Bronchial epithelial cell (primary cell): Measurements from ENCODE around the gene SPATA13. TPM values are rescaled to one million over a fixed set of nuclear protein-coding genes. Genes with fewer than 3 reads are reported as not detected.
"Not testable (repeated sequence)": the region's sequence is repeated elsewhere in the genome, so short reads cannot be mapped to it uniquely, and the experiment has no call there.

ENCODE experiments used
- DNase-seq: peaks from one replicate; pipeline ENCODE4 v3.0.0-alpha.2; 2010; ENCODE audit warnings: low read depth
- FAIRE-seq: peaks from 2 replicates; lab custom pipeline; 2011; peaks lifted over from hg19 to GRCh38; lab: Jason Lieb, UNC
- H3K27me3 ChIP-seq: 2 replicates; pipeline ENCODE4 v1.5.1; 2011; ENCODE audit warnings: low read length; ENCODE audit not compliant: control insufficient read depth, insufficient read depth
- H3K36me3 ChIP-seq: 2 replicates; pipeline ENCODE4 v1.5.1; 2011; ENCODE audit warnings: low read length; ENCODE audit not compliant: control insufficient read depth, insufficient read depth
- H3K4me3 ChIP-seq: 2 replicates; pipeline ENCODE4 v1.5.1; 2011; ENCODE audit warnings: mild to moderate bottlenecking, low read depth, low read length, control low read depth
- CTCF ChIP-seq: IDR thresholded peaks from 2 replicates; pipeline ENCODE4 v1.5.1; 2011; ENCODE audit warnings: mild to moderate bottlenecking, moderate library complexity, low read length, control low read depth, inconsistent platforms; ENCODE audit not compliant: insufficient read depth, severe bottlenecking
- total RNA-seq: library from RNA; depleted of rRNA; stranded (reverse); fragments of >200 nt; gene quantifications from 2 replicates; pipeline ENCODE4 v1.2.1, GENCODE V29; 2014

Gene SPATA13
- total RNA-seq, 1 donor from 2014 or later, result 2.1 TPM

GRCh38 chr13:24339937-24340607 is 179.6 kb downstream of the SPATA13 start:
- Histone ChIP-seq H3K36me3 (no peaks in the 10 kb centered on the region), H3K4me3 (no peak overlapping the region), H3K27me3 (no peaks in the 10 kb centered on the region)
- DNase-seq (no peak), FAIRE-seq (no peak)
- no peak for TF ChIP-seq CTCF

- Histone ChIP-seq H3K27me3 (no peaks in the 10 kb centered on the region), H3K36me3 (no peaks in the 10 kb centered on the region), H3K4me3 (no peak overlapping the region)
- no peak for DNase-seq
- TF ChIP-seq CTCF, result no peak
- FAIRE-seq, result no peak
Observed at GRCh38 chr13:24340608-24340955, 180.1 kb downstream of the SPATA13 start.

GRCh38 chr13:24341439-24341838 is 180.9 kb downstream of the SPATA13 start:
- Histone ChIP-seq H3K27me3 (no peaks in the 10 kb centered on the region), H3K4me3 (no peak overlapping the region), H3K36me3 (no peaks in the 10 kb centered on the region)
- DNase-seq, result peak; percentile 67
- no peak for TF ChIP-seq CTCF
- FAIRE-seq, result no peak

- Histone ChIP-seq H3K36me3 (no peaks in the 10 kb centered on the region), H3K27me3 (no peaks in the 10 kb centered on the region), H3K4me3 (no peak overlapping the region)
- no peak for TF ChIP-seq CTCF
- FAIRE-seq, result no peak
- DNase-seq, result peak; percentile 12
Observed at GRCh38 chr13:24348385-24348784, 187.9 kb downstream of the SPATA13 start.

- Histone ChIP-seq H3K36me3 (no peaks in the 10 kb centered on the region), H3K27me3 (no peaks in the 10 kb centered on the region), H3K4me3 (no peak overlapping the region)
- FAIRE-seq, result peak; percentile 97
- no peak for TF ChIP-seq CTCF
- DNase-seq, result peak; percentile 85
Observed at GRCh38 chr13:24348797-24349515, 188.4 kb downstream of the SPATA13 start.

GRCh38 chr13:24349778-24350664 is 189.5 kb downstream of the SPATA13 start:
- H3K27me3 ChIP-seq, H3K36me3 ChIP-seq, H3K4me3 ChIP-seq: not testable (repeated sequence)
- peak; percentile 68 for DNase-seq
- peak; percentile 64 for FAIRE-seq
